Germinal center (tissue), 1 donor: ENCODE measurements around the gene NEB.
"Not testable (repeated sequence)": the region's sequence is repeated elsewhere in the genome, so short reads cannot be mapped to it uniquely, and the experiment has no call there.

Experiments used
- DNase-seq: peaks from one replicate; pipeline ENCODE4 v3.0.0; 2012; ENCODE audit warnings: mixed read lengths, low spot score

Gene NEB

DNA sequence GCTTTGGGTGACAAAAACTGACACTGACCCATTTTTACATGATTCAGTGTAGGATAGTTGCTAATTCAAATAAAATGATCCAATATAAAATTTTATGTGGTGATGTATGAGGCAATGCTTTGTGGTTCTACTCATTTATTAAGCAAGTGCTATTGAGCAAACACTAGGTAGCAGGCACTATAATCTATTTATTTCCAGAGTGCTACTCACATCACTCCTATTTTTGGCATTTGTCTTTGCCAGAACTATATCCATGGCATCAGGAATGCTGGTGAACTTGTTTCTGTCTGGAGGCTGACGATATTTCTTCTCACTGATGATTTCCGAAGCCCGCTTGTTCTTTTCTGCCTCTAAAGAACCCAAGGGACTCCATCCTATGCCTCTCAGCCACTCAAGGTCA, 84.3 kb downstream of the NEB start:
- no peak for DNase-seq

DNA sequence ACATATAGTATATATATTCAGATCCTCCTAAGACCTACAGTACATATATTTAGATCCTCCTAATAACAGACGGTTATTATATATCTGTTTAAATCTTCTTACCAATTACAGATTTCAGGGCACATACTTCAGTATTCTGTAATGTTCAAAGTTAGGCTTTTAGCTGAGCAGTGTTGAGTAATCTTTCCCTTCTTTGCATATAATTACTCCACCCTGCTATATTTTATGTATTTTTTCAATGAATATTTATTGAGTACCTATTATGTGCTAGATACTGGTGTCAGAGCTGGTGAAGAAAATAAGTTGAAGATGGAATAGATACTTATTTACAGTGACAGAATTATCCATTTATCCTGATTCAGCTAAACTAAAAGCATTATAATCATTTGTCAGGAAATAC, 84.9 kb downstream of the NEB start:
- DNase-seq: no peak

DNA sequence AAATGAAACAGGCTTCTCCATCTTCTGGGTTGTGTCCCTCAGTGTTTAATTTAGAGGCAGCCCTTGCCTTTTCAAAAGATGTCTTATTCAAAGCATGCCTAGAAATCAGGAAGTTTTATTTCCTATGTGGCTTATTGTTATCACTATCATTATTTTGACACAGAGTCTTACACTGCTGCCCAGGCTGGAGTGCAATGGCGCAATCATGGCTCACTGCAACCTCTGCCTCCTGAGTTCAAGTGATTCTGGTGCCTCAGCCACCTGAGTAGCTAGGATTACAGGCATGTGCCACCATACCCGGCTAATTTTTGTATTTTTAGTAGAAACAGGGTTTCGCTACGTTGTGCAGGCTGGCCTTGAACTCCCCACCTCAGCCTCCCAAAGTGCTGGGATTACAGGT, 87.8 kb downstream of the NEB start:
- not testable (repeated sequence) for DNase-seq

DNA sequence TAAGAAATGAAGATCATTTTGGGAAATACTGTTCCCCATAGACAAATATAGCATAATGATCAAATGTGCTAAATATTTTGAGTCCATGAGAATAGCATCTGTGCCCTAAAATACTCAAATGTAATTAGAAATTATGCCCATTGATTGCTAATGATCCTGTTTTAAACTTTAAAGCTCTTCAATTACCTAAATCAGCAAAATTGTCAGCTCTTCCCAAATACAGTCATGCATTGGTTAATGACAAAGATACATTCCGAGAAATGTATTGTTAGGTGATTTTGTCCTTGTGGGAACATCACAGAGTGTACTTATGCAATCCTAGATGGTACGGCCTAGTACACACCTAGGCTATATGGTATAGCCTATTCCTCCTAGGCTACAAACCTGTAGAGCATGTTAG, 89.7 kb downstream of the NEB start:
- no peak for DNase-seq

DNA sequence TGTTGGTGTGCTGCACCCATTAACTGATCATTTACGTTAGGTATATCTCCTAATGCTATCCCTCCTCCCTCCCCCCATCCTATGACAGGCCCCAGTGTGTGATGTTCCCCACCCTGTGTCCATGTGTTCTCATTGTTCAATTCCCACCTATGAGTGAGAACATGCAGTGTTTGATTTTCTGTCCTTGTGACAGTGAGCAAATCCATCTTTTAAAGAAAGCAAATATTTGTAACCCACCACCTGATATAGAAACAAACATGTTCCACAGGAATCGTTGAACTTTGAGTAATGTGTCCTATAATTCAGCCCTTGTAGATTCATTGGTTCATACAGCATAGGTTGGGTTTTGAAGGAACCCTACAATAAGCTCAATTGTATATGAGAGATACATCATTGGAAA, 92.4 kb downstream of the NEB start:
- DNase-seq: not testable (repeated sequence)

DNA sequence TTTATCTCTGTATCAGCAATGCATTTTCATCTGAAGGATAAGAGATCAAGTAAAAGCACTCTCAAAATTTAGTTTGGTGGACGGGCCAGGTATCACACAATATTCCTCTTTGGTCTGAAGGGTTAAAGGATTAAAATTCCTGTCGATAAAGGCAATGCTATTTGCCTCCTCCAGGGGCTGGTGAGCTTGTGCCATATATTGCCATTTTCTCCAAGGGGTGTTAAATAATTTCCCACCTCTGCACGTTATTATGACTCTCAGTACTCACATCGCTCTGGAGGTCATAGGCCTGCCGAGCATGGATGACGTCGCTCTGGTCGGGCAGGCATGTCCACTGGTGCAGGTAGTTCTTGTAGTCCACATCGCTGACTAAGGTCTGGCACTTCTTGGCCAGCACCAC, 94.2 kb downstream of the NEB start:
- no peak for DNase-seq

DNA sequence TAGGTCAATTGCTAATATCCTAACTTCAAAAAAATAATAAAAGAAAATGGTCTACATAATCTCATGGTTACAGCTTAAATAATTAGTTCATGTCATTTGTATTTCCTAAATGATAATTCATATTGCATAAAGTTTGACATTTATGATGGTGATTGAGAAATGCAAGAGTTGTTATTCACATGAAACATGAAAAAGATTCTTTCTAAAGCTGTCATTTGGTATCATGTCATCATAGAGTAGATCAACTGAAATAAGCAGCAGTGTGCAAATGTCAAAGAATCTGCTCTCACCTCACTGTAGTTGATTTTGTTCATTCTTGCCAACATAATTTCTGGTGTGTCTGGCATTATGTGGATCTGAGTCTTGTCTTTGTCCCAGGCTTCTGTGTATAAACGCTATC, 95.3 kb downstream of the NEB start:
- no peak for DNase-seq

DNA sequence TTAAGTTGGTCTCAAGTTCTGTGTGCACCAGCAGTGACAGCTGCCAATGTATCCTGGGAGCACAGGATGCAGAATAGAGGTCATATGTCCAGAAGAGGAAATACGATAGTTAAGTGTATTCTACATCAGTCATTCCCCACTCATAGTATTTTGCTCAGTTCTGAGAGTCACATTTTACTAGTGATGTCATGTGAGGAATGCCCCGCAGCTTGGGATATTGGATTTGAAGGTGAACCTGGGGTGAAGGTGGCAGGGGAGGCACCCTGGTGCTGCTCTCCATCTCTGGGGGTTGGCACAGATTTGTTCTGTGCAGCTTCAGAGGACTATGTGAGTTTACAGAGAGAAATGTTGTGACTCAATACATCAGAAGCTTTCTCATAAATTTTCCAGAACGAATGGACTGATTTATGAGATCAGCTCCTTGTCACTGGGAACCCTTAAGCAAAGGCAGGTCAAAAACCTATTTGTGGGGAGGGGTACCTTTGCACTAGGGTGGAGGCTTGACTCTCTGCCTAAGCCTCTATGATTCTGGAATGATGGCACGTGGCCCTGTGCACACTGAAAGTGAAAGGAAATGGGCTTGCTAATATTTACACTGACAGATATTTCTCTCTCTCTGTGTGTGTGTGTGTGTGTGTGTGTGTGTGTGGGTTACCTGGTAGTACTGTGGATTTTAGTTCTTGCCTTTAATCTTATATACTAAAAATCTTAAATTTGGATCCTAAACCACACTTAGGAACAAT, 95.9 kb downstream of the NEB start:
- DNase-seq: no peak

DNA sequence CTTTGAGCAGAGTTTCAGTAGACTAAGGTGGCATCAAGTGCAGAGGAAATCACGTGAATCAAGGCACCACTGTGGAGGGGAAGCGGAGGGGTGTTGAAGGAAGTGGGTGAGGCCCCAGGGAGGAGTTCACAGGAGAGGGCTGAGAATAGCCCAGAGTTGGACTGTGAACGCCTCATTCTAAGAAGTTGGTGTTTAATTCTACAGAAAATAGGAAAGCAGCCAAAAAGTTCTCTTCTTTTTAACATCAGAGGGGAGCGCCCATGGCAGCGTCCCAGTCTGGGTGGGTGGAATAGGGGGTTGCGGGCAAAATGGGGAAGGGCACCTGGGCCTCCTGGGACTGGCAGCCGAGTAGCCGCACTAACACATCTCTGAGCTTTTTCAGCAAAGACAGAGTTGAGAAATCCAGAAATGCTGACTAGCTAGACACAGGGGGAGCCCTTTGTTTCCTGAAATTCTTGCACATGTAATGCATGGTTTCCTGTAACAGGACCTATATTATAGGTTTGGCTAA, 97.0 kb downstream of the NEB start:
- DNase-seq: peak; percentile 36

DNA sequence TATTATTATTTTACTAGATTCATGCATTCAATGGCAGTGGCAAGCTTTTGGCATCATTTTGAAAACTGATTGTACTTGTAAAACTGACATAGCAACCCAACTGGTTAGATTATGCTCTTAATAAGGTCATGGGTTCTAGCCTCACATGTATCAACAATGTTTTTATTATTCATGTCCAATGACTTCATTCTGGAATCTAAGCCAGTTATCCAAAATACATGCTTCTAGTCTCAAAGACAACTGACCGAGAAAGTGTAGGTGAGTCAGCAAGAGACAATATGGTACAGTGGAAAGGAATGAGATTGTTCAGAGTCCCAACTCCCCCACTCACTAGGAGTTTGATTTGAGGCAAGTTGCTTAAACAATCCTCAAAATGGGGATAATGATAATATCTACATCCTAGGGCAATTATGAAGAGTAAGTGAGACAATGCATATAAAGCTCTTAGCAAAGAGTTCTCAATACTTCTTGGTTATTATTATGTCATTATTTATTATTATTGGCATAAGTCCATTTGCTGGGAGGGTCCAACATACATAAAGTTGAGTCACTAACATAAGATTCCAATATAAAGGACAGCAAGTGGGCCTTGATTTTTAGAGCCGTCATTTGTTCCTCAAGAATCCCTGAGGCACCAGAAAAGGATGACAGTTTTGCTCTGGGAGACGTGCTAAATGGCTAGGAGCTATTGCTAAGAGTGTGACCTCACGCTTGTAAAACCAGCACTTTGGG, 99.4 kb downstream of the NEB start:
- no peak for DNase-seq

DNA sequence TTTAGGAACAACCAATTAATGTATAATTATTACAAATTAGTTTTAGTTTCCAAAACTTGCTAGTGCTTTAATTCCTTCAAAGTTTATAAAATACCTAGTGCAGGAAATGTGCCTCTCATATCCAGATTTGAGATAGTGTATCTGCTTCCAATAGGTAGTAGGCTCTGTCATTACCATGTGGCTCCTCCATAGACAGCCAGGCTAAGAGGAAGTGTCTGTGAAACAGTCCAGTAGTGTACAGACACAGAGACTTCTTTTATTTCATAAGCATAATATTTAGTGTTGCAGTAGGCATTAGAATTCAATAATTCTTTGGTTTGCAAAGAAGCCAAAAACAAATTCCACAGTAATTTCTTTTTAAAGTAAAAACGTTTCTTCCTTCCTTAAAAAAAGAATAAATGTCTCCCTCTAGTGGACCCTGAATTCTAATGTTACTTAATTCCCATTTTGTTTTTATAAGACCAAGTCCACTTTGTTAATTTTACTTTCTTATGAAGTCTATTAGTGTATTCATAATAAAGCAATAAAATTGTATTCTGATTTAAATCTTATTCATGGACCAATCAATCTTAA, 101.2 kb downstream of the NEB start:
- DNase-seq: peak; percentile 7

DNA sequence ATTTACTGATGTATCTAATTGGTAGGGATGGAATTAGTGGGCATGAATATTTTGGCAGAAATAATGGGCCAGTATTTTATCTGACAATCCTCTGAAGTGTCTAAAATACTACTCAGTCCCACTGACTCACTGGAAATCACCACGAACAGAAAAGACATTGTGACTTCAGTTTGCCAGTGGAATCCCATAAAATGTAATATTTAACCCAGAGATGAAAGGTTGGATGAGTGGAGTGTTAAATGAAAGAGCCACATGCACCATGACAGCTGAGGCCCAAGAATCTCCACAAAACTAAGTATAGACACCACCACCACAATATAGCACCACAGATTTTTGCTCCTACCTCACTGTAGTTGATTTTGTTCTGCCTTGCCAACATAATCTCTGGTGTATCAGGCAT, 103.9 kb downstream of the NEB start:
- no peak for DNase-seq

DNA sequence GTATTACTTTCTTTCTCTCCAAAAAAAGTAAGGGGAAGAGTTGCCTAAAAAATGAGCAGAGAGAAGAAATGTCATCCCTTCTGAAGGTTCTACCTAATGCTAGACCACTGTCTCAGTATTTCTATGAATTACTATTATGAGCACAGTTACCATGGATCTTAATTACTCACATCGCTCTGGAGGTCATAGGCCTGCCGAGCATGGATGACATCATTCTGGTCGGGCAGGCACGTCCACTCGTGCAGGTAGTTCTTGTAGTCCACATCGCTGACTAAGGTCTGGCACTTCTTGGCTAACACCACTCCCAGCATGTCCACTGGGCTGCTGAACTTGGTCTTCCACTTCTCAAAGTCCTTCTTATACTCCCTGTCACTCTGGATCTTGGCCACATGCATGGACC, 106.9 kb downstream of the NEB start:
- no peak for DNase-seq

DNA sequence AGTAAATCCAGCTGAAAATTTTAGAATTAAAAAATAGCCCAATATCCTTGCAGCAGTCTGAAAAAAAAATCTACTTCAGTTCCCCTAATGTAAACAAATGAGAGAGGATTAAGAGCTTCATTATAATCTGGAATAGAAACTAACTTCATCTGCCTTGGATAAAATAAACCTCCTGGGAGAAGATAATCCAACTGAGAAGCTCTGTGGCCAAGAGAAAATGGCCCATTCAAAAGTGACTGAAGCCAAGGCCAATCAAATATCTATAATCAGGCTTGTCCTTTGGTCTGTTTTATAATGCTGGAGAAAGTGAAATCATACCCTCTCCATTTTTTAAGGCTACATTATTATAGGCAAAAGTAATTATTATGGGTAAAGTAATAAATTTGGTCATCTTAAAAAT, 110.0 kb downstream of the NEB start:
- no peak for DNase-seq

DNA sequence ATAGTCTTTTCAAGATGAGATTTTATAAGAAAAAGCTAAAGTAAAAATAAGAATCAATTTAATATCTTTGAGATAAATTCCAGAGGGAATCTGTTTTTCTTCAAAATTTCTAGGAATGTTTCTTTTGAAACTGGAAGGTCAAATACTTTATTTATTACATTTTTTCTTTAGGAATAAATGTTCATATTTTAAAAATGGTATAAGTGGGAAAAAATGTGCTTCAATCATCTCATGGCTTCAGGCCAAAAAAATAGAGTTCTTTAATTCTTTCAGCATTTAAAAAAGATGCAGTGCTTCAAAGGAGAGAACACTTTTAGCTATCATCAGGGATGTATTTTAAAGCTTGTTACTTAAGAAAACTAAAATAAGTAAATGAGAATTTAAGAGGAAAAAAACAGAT, 110.6 kb downstream of the NEB start:
- no peak for DNase-seq

DNA sequence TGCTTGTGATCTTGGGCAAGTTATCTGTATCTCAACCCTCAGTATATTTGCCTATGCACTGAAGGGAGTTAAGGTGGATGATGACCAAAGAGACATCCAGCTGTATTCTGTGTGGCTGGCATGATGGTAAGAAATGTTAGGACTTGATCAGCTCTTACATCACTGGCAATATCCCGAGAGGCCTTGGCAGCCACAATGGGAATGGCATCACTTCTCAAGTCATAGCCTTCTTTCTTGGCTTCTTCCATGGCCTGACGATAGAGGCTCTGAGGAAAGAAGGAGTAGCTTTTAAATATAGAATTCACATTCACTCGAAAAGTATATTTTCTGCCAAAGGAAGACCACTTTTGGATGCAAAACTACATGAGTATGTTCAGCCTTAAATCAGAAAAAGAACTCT, 113.5 kb downstream of the NEB start:
- DNase-seq: no peak

DNA sequence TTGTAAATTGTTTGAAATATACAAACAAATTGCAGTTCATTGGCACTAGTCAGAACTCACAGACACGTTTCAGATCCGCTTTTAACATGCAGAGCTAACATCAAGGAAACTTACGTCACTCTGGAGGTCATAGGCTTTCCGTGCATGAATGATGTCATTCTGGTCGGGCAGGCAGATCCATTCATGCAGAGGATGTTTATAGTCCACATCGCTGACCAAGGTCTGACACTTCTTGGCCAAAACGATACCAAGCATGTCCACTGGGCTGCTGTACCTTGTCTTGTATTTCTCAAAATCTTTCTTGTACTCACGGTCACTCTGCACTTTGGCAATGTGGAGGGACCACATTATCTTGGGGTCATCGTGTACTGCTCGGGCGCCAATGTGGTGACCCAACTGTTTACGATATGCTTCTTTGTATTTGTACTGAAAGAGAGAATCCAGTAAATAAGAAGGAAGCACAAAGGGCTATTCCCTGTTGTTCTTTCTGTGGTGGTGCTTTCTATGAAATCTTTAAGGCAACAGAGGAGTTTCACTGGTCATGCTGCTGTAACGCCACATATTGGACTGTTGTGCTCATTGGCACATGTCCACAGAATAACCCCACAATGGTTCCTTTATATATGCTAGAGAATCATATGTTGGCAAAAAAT, 114.8 kb downstream of the NEB start:
- DNase-seq: no peak

DNA sequence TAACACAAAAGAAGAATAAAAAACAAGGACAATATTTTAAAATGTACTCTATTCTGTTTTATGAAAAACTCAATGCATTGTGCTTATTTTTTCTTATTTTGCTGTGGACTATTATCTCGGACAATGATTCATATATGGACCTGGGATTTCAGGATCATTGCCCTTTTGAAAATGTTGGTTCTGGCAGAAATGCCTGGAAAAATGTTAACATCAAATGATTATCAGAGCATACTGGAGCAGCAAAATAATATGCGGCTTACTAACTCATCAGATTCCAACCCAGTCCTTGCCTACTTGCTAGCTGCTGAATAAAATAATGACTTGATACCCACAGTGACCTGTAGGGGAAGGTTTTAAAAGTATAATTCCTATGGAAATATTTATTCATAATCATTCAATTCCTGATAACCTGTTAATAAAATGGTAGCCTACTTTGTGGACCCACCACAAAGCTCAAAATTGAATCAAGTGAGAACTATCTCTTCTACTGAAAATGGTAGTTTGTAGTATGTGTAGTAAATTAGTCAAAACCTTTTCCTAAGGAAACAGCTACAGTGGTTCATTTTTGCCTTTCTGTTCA, 117.4 kb downstream of the NEB start:
- DNase-seq: no peak

DNA sequence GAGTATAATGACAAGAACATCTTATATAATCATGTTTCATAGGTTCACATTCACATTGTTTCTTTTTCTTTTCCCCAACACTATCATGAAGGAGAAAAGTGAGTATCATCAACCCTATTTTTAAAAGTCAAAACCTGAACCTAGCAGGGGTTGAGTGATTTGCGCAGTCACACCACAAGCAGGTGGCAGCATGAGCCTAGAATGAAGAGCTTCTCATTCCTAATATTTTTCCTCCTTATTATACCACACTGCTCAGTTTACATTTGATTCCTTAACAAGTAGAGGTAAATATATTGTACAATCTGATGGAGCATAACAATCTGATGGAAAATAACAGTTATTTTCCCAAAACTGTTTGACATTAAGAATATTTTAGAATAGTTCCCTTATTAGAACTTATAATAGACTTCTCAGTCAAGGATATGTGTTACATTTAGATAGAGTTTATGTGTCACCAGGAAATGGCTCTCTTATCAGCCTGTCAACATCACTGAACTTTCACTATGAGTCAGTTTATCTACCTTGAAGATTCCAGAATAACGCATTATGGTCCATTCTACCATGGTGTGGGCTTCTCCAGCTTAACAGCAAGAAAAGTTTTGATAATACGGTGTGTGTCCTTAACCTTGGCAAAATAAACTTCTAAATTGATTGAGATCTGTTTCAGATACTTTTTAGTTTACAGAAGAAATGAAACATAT, 119.5 kb downstream of the NEB start:
- DNase-seq: no peak

DNA sequence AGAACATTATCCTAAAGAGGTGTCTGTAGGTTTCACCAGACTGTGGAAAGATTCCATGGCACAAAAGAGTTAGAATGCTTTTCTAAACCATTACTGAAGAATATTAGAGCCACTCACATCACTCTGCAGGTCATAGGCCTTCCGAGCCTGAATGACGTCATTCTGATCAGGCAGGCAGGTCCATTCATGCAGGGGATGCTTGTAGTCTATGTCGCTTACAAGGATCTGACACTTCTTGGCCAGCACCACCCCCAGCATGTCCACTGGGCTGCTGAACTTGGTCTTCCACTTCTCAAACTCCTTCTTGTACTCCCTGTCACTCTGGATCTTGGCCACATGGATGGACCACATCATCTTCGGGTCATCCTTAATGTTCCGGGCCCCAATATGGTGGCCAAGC, 120.1 kb downstream of the NEB start:
- DNase-seq: no peak

DNA sequence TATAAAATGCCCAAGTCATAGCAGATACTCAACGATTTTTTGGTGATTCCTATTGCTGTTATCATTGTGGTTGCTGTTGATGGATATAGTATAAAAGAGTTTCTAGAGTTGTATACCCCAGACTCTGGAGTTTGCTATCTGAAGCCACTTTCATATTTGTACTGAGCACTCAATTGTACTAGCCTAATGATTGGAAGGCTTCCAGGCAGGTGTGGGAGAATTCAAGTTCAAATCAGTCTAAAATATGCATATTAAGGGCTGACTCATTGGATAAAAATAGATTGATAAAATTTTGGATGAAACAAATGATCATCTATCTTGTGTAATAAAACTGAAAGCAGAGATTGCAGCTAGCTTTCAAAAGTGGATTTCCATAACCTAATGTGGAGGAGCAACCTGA, 122.9 kb downstream of the NEB start:
- DNase-seq: no peak

DNA sequence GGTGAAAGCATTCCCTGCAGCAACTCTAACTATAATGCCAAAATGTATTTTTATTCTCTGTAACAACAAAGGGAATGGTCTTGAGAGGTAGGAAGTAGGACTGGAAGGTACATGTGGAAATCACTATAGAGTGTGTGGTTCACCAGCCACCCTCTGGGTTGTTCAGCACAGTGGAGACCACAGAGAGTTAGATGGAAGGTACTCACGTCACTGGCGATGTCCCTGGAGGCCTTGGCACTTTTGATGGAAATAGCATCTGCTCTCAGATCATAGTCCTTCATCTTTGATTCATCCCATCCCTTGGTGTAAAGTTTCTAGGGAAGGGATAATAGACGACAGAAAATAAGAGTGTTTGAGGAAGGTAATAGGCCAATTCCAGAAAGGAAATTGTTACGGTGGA, 124.0 kb downstream of the NEB start:
- DNase-seq: no peak
